ENCODE data around the gene CSTPP1. TPM values are rescaled to one million over a fixed set of nuclear protein-coding genes. Genes with fewer than 3 reads are reported as not detected.

The CSTPP1 gene
- total RNA-seq, 1 donor from 2014 or later = 58.5 TPM

Small RNA genes lying within 50 kb of the gene (microRNA-seq; reads per million reads assigned to microRNA genes)
- gene MIR6745 = not detected

Other genes with a start within 250 kb of the CSTPP1 start
- 31.9 and 32.2 TPM in 2 replicates for gene ARHGAP1, start 236.1 kb upstream of the CSTPP1 start, total RNA-seq
- 13.7 and 15.3 TPM in 2 replicates for gene ZNF408, start 235.7 kb upstream of the CSTPP1 start, total RNA-seq
- not detected in 2 replicates for gene F2, start 217.5 kb upstream of the CSTPP1 start, total RNA-seq
- 253 TPM in 2 replicates for gene CKAP5, start 90.5 kb upstream of the CSTPP1 start, total RNA-seq
- 23.5 and 24.5 TPM in 2 replicates for gene LRP4, start 18.2 kb upstream of the CSTPP1 start, total RNA-seq
- gene ARFGAP2, start 240.1 kb downstream of the CSTPP1 start, total RNA-seq = 108 and 110 TPM in 2 replicates
- 56.4 and 57.0 TPM in 2 replicates for gene PACSIN3, start 249.7 kb downstream of the CSTPP1 start, total RNA-seq

Measured in neural crest cell (in vitro differentiated cells).